NT2/D1 (cell line): ENCODE data around the gene GRIN1.
A peak's percentile ranks its signal among the peaks of the same experiment; 100 is the strongest.
"Not testable (repeated sequence)": the region's sequence is repeated elsewhere in the genome, so short reads cannot be mapped to it uniquely, and the experiment has no call there.

Experiments
- DNase-seq: peaks from one replicate; pipeline ENCODE4 v3.0.0-alpha.2; 2011; ENCODE audit warnings: low read depth, low spot score
- H3K27me3 ChIP-seq: 2 replicates; pipeline ENCODE4 v1.6.0; 2011; ENCODE audit warnings: mild to moderate bottlenecking; ENCODE audit not compliant: insufficient read length, insufficient read depth
- H3K36me3 ChIP-seq: 2 replicates; pipeline ENCODE4 v1.6.1; 2011; ENCODE audit warnings: mild to moderate bottlenecking, low read length, mixed read lengths; ENCODE audit not compliant: insufficient read depth, insufficient read length
- H3K4me1 ChIP-seq: 2 replicates; pipeline ENCODE4 v1.5.1; 2011; ENCODE audit not compliant: insufficient read depth, insufficient read length
- H3K4me3 ChIP-seq: 2 replicates; pipeline ENCODE4 v1.5.1; 2011; ENCODE audit warnings: low read depth; ENCODE audit not compliant: insufficient read length
- H3K9ac ChIP-seq: 2 replicates; pipeline ENCODE4 v1.6.0; 2011; ENCODE audit warnings: low read depth; ENCODE audit not compliant: insufficient read length
- H3K9me3 ChIP-seq: 2 replicates; pipeline ENCODE4 v1.5.1; 2011; ENCODE audit warnings: mild to moderate bottlenecking, low read length; ENCODE audit not compliant: insufficient read depth
- SUZ12 ChIP-seq: IDR thresholded peaks from 2 replicates; pipeline ENCODE4 v1.6.1; 2011; ENCODE audit not compliant: insufficient read length, insufficient read depth; ENCODE audit errors: extremely low read depth
- YY1 ChIP-seq: IDR thresholded peaks from 2 replicates; pipeline ENCODE4 v1.6.1; 2011; ENCODE audit not compliant: insufficient read length, insufficient read depth
- ZNF274 ChIP-seq: IDR thresholded peaks from 2 replicates; pipeline ENCODE4 v1.6.1; 2011; ENCODE audit warnings: mild to moderate bottlenecking, low read depth, low read length

GRIN1 gene

GRCh38 chr9:137113385-137114159 lies 25.4 kb upstream of the GRIN1 start:
- Histone ChIP-seq H3K9me3 (no peaks in the 10 kb centered on the region), H3K9ac (no peak overlapping the region), H3K4me1 (peaks cover 7% of the 10 kb centered on the region), H3K4me3 (no peak overlapping the region), H3K27me3 (peaks cover 26% of the 10 kb centered on the region), H3K36me3 (peaks cover 44% of the 10 kb centered on the region)
- no peak for DNase-seq
- TF ChIP-seq YY1: no peak
- TF ChIP-seq ZNF274: no peak
- no peak for TF ChIP-seq SUZ12

- Histone ChIP-seq H3K4me1 (peaks cover 7% of the 10 kb centered on the region), H3K36me3 (peaks cover 38% of the 10 kb centered on the region), H3K4me3 (peak overlapping the region; percentile 34), H3K9me3 (no peaks in the 10 kb centered on the region), H3K27me3 (peaks cover 26% of the 10 kb centered on the region), H3K9ac (peak overlapping the region; percentile 64)
- no peak for TF ChIP-seq ZNF274
- no peak for TF ChIP-seq YY1
- TF ChIP-seq SUZ12: no peak
- no peak for DNase-seq
Measured at GRCh38 chr9:137114220-137114612, 24.7 kb upstream of the GRIN1 start.

DNA sequence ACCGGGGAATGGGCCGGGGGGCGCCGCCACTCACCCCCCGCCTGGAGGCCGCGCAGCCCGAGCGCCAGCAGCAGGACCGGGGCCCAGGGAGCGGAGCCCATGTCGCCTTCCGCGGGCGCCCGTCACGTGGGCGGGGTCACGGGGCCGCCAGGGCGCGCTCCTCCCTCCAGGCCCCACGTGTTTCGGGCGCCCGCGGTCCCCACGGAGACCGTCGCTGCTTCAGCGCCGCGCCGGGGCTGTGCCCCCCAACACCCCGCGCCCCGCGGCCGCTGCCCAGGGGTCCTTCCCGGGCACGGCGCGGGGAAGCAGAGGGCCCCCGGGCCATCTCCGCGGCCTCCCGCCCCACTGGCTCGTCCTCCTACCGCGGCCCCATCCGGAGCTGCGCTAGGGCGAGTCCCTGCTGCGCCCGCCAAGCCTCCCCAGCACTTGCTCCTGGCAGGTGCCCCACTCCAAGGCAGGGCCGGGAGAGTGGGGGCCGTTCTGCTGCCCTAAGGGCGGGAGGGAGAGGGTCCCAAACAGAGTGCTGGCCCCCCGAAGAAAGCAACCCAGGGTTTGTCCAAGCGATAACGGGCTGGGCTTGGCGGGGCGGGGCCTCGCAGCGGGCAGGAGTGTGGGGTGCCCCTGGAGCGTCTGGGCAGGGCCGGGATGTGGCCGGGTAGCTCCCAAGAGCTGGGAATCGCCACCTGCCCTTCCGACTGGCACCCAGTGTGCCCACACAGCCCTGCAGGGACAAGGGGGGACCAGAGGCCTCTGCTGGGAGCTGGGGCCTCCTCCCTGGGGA lies 24.2 kb upstream of the GRIN1 start, which contains the start of gene DPP7:
Gene DPP7, minus strand, starts transcription at position 121 of the 781 bp plus-strand sequence. Its CDS starts 20 bp downstream, at position 101.
- Histone ChIP-seq H3K9ac (peak within 1 kb of the TSS; percentile 64), H3K4me1 (peaks cover 7% of the 10 kb centered on the region), H3K4me3 (peak within 1 kb of the TSS; percentile 34), H3K9me3 (no peaks in the 10 kb centered on the region), H3K36me3 (peaks cover 32% of the 10 kb centered on the region), H3K27me3 (peaks cover 26% of the 10 kb centered on the region)
- DNase-seq: no peak
- TF ChIP-seq SUZ12: no peak
- no peak for TF ChIP-seq ZNF274
- no peak for TF ChIP-seq YY1

- Histone ChIP-seq H3K9me3 (no peaks in the 10 kb centered on the region), H3K9ac (peak overlapping the region; percentile 64), H3K4me1 (peaks cover 7% of the 10 kb centered on the region), H3K36me3 (peaks cover 25% of the 10 kb centered on the region), H3K27me3 (peaks cover 26% of the 10 kb centered on the region), H3K4me3 (no peak overlapping the region)
- no peak for DNase-seq
- TF ChIP-seq ZNF274 (no peak), YY1 (no peak), SUZ12 (no peak)
Measured at GRCh38 chr9:137115394-137116026, 23.4 kb upstream of the GRIN1 start.

DNA sequence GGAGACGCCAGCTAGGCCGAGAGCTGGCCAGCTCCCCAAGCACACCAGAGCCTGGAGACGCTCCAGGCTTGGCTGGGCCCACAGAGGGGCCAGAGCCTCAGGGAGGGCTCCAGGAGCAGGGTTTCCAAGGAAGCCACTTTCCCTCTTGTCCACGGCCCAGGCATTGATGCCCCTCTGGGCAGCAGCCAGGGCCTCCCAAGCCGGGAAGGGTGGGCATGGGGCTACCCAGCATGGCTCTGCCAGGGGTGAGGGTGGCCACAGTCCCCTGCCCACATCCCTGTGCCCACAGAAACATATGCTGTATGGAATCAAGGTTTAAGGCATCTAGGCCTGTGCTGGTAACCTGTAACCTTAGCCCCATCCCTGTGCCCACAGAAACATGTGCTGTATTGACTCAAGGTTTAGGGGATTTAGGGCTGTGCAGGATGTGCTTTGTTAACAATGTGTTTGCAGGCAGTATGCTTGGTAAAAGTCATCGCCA lies 22.9 kb upstream of the GRIN1 start:
- DNase-seq: no peak
- Histone ChIP-seq H3K27me3 (peaks cover 26% of the 10 kb centered on the region), H3K9me3 (no peaks in the 10 kb centered on the region), H3K36me3 (peaks cover 21% of the 10 kb centered on the region), H3K9ac (no peak overlapping the region), H3K4me3 (no peak overlapping the region), H3K4me1 (peaks cover 7% of the 10 kb centered on the region)
- TF ChIP-seq YY1: no peak
- TF ChIP-seq SUZ12: no peak
- TF ChIP-seq ZNF274: no peak

GRCh38 chr9:137116728-137117127 lies 22.2 kb upstream of the GRIN1 start:
- Histone ChIP-seq H3K4me1 (peaks cover 7% of the 10 kb centered on the region), H3K9me3 (no peaks in the 10 kb centered on the region), H3K27me3 (peaks cover 26% of the 10 kb centered on the region), H3K36me3 (peaks cover 16% of the 10 kb centered on the region), H3K9ac (no peak overlapping the region), H3K4me3 (no peak overlapping the region)
- DNase-seq: no peak
- TF ChIP-seq YY1 (no peak), ZNF274 (no peak), SUZ12 (no peak)

- TF ChIP-seq SUZ12 (no peak), YY1 (no peak), ZNF274 (no peak)
- H3K4me3 ChIP-seq: no peak overlapping the region
- peak overlapping the region; percentile 42 for H3K9ac ChIP-seq
- H3K27me3 ChIP-seq: peaks cover 26% of the 10 kb centered on the region
- H3K36me3 ChIP-seq: peaks cover 11% of the 10 kb centered on the region
- peaks cover 7% of the 10 kb centered on the region for H3K4me1 ChIP-seq
- H3K9me3 ChIP-seq: no peaks in the 10 kb centered on the region
- DNase-seq: no peak
Measured at GRCh38 chr9:137117269-137117731, 21.7 kb upstream of the GRIN1 start.

DNA sequence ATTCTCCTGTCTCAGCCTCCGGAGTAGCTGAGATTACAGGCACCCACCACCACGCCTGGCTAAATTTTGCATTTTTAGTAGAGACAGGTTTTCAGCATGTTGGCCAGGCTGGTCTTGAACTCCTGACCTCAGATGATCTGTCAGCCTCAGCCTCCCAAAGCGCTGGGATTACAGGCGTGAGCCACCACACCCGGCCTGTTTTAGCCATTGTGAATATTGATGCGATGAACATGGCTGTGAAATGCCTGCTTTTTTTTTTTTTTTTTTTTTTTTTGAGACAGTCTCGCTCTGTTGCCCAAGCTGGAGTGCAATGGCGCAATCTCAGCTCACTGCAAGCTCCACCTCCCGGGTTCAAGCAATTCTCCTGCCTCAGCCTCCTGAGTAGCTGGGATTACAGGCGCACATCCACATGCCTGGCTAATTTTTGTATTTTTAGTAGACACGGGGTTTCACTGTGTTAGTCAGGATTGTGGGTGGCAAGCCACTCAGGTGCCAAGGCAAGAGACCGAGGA lies 20.8 kb upstream of the GRIN1 start:
- not testable (repeated sequence) for H3K4me1 ChIP-seq, DNase-seq

DNA sequence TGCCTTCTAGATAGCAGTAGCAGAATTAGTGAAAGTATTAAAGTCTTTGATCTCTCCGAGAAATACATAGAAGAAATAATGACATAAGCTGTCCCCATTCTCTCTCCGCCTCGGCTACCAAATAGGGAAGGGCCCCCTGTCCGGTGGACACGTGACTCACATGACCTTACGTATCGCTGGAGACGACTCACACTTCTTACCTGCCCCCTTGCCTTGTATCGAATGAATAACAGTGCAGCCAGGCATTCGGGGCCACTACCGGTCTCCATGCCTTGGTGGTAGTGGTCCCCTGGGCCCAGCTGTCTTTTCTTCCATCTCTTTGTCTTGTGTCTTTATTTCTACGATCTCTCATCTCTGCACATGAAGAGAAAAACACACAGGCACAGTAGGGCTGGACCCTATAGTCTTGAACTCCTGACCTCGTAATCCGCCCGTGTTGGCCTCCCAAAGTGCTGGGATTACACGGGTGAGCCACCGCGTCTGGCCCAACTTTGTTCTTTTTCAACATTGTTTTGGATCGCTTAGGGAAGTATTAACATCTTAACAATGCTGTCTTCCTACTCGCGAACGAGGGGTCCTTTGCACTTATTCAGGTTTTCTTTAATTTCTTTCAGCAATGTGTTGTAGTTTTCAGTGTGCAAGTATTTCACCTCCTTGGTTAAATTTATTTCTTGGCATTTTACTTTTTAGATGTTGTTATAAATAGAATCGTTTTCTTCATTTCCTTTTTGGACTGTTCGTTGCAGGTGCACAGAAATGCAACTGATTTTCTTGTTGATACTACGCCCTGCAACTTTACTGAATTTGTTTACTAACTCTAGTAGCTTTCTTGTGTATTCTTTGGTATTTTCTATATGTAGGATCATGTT lies 16.8 kb upstream of the GRIN1 start:
- H3K27me3 ChIP-seq, H3K9me3 ChIP-seq, DNase-seq, H3K36me3 ChIP-seq, H3K4me1 ChIP-seq, H3K4me3 ChIP-seq, H3K9ac ChIP-seq: not testable (repeated sequence)

More for the DNA sequence above, 20.8 kb upstream of the GRIN1 start:
- H3K9me3 ChIP-seq, H3K36me3 ChIP-seq, H3K9ac ChIP-seq, H3K4me3 ChIP-seq: not testable (repeated sequence)
- H3K27me3 ChIP-seq: peaks cover 22% of the 10 kb centered on the region
